Hepatocyte (in vitro differentiated cells): ENCODE results near the gene ABCF1.

Experiments
- EZH2 ChIP-seq: fragments of 200-600 bp; sonication (generic); IDR thresholded peaks from 2 replicates; pipeline ENCODE4 v1.6.1; 2016; ENCODE audit warnings: antibody characterized with exemption, mild to moderate bottlenecking, borderline replicate concordance
- EZH2phosphoT487 ChIP-seq: fragments of 200-600 bp; sonication (generic); IDR thresholded peaks from one replicate; pipeline ENCODE4 v1.6.1; 2018; ENCODE audit warnings: antibody characterized with exemption, mild to moderate bottlenecking, low read depth, moderate library complexity; ENCODE audit not compliant: unreplicated experiment, severe bottlenecking
- TF ChIP-seq, protein P1 (sequence below): fragments of 200-600 bp; sonication (generic); IDR thresholded peaks from 2 replicates; pipeline ENCODE4 v1.5.1; 2016; ENCODE audit warnings: antibody characterized with exemption, mild to moderate bottlenecking; ENCODE audit not compliant: poor library complexity

DNA sequence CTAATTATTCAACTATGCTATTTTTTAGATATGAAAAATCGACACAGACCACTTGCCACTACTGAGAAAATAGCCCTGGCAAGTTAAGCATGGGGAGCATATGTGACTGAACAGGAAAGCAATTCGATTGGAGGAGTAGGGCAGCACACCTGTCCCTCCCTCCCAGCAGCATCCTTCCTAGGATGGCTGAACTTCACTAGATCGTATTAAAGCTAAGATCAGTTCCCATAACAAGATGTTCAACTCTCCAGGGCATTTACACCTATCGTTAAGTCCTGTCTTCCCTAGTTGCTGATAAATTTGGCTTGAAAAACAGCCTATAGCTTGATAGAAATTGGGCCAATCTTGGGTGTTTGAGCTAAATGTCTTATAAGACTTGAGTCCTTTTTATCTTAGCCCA lies 38.8 kb downstream of the ABCF1 start:
- TF ChIP-seq, protein P1, sequence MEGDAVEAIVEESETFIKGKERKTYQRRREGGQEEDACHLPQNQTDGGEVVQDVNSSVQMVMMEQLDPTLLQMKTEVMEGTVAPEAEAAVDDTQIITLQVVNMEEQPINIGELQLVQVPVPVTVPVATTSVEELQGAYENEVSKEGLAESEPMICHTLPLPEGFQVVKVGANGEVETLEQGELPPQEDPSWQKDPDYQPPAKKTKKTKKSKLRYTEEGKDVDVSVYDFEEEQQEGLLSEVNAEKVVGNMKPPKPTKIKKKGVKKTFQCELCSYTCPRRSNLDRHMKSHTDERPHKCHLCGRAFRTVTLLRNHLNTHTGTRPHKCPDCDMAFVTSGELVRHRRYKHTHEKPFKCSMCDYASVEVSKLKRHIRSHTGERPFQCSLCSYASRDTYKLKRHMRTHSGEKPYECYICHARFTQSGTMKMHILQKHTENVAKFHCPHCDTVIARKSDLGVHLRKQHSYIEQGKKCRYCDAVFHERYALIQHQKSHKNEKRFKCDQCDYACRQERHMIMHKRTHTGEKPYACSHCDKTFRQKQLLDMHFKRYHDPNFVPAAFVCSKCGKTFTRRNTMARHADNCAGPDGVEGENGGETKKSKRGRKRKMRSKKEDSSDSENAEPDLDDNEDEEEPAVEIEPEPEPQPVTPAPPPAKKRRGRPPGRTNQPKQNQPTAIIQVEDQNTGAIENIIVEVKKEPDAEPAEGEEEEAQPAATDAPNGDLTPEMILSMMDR, result no peak
- TF ChIP-seq EZH2, result no peak
- no peak for TF ChIP-seq EZH2phosphoT487
